ENCODE results near the gene PHLPP2.
"Not testable (repeated sequence)": the region's sequence is repeated elsewhere in the genome, so short reads cannot be mapped to it uniquely, and the experiment has no call there.

Gene PHLPP2

DNA sequence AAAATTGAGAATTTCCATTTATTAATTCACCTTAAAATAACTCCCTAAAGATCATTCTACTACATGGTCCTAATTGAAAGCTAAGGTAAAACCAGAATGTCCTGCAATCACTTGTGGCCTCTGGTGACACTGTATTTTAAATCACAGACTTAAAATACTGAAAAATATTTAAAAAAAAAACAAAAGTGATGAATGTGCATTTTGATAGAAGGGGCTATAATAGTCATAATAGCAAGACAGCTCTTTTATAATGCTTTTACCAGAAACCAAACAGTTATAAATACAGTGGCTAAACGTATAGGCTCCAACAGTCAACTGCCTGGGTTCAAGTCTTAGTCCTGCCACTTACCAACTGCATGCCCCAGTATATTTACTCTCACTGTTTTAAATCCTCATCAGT lies 21.2 kb downstream of the PHLPP2 start:
- TF ChIP-seq, protein P1, sequence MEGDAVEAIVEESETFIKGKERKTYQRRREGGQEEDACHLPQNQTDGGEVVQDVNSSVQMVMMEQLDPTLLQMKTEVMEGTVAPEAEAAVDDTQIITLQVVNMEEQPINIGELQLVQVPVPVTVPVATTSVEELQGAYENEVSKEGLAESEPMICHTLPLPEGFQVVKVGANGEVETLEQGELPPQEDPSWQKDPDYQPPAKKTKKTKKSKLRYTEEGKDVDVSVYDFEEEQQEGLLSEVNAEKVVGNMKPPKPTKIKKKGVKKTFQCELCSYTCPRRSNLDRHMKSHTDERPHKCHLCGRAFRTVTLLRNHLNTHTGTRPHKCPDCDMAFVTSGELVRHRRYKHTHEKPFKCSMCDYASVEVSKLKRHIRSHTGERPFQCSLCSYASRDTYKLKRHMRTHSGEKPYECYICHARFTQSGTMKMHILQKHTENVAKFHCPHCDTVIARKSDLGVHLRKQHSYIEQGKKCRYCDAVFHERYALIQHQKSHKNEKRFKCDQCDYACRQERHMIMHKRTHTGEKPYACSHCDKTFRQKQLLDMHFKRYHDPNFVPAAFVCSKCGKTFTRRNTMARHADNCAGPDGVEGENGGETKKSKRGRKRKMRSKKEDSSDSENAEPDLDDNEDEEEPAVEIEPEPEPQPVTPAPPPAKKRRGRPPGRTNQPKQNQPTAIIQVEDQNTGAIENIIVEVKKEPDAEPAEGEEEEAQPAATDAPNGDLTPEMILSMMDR (IDR thresholded peaks at IDR 0.05; ENCODE audit: low read depth, low read length): no peak
- no peak for DNase-seq (ENCODE audit: extremely low read depth, low read depth)

DNA sequence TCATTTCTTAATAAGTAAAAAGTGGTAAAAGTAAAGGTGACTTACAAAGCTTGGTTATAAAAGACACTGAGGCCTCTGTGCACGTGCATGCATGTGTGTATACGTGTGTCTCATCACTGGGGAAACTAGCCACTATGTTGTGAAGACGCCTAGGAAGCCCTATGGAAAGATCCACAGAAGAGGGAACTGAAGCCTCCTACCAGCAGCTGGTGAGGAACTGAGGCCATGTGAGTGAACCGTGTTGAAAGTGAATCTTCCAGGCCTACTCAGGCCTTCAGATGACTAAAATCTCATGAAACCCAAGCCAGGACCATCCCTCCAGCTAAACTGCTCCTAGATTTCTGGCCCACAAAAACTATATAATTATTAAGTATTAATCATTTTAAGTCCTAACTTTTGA lies 23.7 kb downstream of the PHLPP2 start:
- TF ChIP-seq, protein P1 (IDR thresholded peaks at IDR 0.05; ENCODE audit: low read depth, low read length): no peak
- DNase-seq (ENCODE audit: extremely low read depth, low read depth): no peak

DNA sequence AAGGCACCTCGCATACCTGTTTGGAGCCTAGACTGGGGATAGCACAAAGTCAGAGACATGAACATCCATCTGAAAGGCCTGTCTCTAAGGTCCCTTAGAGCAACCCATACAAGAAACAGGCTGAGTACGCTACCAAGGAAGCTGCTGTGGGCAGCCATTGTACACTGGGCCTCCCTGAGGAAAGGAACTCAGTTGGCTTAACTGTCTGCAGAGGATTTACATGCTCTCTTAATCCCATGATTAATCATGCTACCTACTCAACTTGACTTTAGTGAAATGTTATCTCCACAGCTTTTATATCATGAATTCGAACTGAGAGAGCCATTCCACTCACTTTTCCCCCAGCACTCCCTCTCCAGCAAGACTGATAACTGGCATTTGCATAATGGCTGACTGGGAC lies 26.0 kb downstream of the PHLPP2 start:
- TF ChIP-seq, protein P1 (IDR thresholded peaks at IDR 0.05; ENCODE audit: low read depth, low read length): no peak
- no peak for DNase-seq (ENCODE audit: extremely low read depth, low read depth)

DNA sequence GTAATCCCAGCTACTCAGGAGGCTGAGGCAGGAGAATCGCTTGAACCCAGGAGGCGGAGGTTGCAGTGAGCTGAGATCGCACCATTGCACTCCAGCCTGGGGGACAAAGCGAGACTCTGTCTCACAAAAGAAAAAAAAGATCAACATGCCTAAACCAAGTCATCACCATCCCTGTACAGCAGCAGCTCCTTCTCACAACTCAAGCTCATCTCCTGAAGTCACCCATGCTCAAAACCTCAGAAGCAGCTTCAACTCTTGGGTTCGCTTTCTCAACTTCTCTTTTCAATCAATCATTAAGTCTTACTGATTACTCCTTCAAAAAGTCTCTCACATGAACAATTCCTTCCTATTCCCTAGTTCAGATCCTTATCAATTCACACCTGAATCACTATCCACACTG lies 31.3 kb downstream of the PHLPP2 start:
- TF ChIP-seq, protein P1 (IDR thresholded peaks at IDR 0.05; ENCODE audit: low read depth, low read length): no peak

DNA sequence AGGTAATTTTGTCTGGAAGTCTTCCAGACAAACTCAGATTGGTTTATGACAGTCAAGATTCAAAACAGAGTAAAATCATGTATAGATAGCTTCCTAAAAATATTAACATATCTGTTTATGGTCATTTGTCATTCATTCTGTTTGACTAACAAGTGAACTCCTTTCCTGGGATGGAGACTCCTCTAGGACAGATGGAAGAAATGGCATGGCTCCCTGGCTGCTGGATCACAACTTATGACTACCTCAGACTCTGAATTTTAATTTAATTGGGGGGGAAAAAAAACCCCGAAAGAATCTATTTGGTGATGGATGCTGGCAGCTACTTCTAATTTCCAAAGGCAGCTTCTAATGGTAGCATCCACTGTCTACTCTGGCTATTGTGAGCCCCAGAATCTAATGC lies 34.6 kb downstream of the PHLPP2 start:
- DNase-seq (ENCODE audit: extremely low read depth, low read depth): no peak
- TF ChIP-seq, protein P1 (IDR thresholded peaks at IDR 0.05; ENCODE audit: low read depth, low read length): no peak

More for the DNA sequence above, 31.3 kb downstream of the PHLPP2 start:
- no peak for DNase-seq (ENCODE audit: extremely low read depth, low read depth)

DNA sequence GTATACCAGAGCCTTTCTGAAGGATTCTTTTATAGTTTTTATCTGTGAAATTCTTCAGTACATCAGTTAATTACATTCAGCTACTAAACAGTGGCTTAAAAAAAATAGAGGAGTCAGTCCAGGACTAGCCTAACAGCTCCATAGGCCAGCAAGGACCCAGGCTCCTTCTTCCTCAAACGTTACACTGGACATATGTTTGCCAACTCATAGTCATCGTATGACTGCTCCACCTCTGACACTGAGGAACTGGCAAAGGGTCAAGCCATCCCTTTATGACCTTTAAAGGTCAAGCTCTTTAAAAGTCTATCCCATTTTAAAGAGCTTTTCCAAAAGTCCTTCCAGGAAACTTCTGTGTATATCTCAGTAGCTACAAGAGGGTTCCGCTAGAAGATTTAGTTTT lies 36.6 kb downstream of the PHLPP2 start:
- DNase-seq (ENCODE audit: extremely low read depth, low read depth): no peak
- TF ChIP-seq, protein P1 (IDR thresholded peaks at IDR 0.05; ENCODE audit: low read depth, low read length): no peak

DNA sequence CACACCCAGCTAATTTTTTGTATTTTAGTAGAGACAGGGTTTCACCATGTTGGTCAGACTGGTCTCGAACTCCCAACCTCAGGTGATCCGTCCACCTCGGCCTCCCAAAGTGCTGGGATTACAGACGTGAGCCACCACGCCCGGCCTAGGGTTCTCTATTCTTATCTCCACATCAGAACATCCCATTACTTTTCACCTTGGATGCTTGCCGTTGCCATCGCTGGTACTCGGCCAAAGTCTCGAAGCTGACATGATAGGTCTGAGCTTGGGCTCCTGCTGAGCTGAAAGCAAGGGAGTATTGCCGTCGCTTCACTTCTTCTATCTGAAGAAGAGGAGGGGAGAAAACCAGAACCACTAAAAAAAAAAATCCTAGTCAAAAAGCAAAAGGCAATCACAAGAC lies 40.2 kb downstream of the PHLPP2 start:
- not testable (repeated sequence) for DNase-seq (ENCODE audit: extremely low read depth, low read depth)

DNA sequence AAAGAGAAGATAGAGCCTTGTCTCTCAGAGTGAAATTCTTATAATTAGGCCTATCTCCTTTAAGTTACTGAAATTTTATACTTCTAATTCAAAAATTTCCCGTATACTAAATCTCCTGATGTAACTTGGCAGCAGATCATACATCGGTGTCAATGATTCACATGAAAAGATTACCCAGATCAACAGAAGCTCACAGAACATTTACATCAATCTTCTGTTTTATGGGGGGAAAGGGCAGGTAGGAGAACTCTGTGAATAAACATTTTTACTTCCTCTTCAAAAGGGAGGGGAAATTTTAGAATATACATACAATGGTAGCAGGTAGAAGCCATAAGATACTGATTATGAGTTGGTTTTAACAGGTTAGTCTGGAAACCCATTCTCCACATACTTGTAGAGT lies 43.1 kb downstream of the PHLPP2 start:
- TF ChIP-seq, protein P1 (IDR thresholded peaks at IDR 0.05; ENCODE audit: low read depth, low read length): no peak
- no peak for DNase-seq (ENCODE audit: extremely low read depth, low read depth)
